GM12878 (cell line): ENCODE results near the gene SPATC1L. TPM values are rescaled to one million over a fixed set of nuclear protein-coding genes. Genes with fewer than 3 reads are reported as not detected.

Experiments used
- ATAC-seq: fragments of 200-7000 bp; cut with Tn5 transposase; 3 replicates; pipeline ENCODE4 v1.9.1; 2020; ENCODE audit warnings: mild to moderate bottlenecking, moderate library complexity
- BruUV-seq: library from RNA; stranded (reverse); fragments of 400-500 nt; replicated peaks from 2 replicates; lab custom pipeline; 2021; lab: Mats Ljungman, UMichigan
- CTCF ChIA-PET: fragments of 300-600 bp; sonication (Branson Sonifier 250); formaldehyde crosslinking; extraction: SDS; loops from one replicate; lab custom pipeline; 2021; ENCODE audit warnings: inconsistent platforms; lab: Yijun Ruan, JAX
- POLR2A ChIA-PET: fragments of 350-600 bp; formaldehyde crosslinking; extraction: SDS; loops from one replicate; lab custom pipeline; 2021; ENCODE audit warnings: inconsistent platforms; lab: Charles Lee
- RAD21 ChIA-PET: fragments of 300-600 bp; sonication (Branson Sonifier 250); formaldehyde crosslinking; loops from one replicate; lab custom pipeline; 2023; ENCODE audit warnings: antibody characterized with exemption; ENCODE audit not compliant: unreplicated experiment; lab: Charles Lee
- SMC1A ChIA-PET: fragments of 300-600 bp; sonication (Branson Sonifier 250); formaldehyde crosslinking; loops from one replicate; lab custom pipeline; 2023; ENCODE audit not compliant: unreplicated experiment, uncharacterized antibody; lab: Charles Lee
- DNase-seq: peaks from one replicate; pipeline ENCODE4 v3.0.0-alpha.2; 2011; ENCODE audit warnings: low read depth, low spot score
- FAIRE-seq: peaks from 3 replicates; lab custom pipeline; 2011; peaks lifted over from hg19 to GRCh38; lab: Jason Lieb, UNC
- H2AFZ ChIP-seq: 2 replicates; pipeline ENCODE4 v1.6.0; 2011; ENCODE audit warnings: low read depth, low read length, control low read depth; ENCODE audit not compliant: control insufficient read depth
- H3K27ac ChIP-seq: 2 replicates; pipeline ENCODE4 v1.5.1; 2011; ENCODE audit warnings: control low read depth; ENCODE audit not compliant: control insufficient read depth, insufficient read depth
- H3K27me3 ChIP-seq, 2 experiments: replicated peaks in 1 of 2; 2 replicates each; pipeline versions ENCODE4 v1.6.0 to v1.6.1; 2011; ENCODE audit warnings: low read length in 1 of 2; ENCODE audit not compliant: control insufficient read depth in 2 of 2, insufficient read depth in 2 of 2
- H3K36me3 ChIP-seq, 2 experiments: 2 replicates each; pipeline ENCODE4 v1.5.1; 2011; ENCODE audit warnings: low read length in 1 of 2; ENCODE audit not compliant: control insufficient read depth in 2 of 2, insufficient read depth in 2 of 2
- H3K4me1 ChIP-seq: 2 replicates; pipeline ENCODE4 v1.6.1; 2011; ENCODE audit warnings: mild to moderate bottlenecking, low read length, moderate library complexity, mixed read lengths; ENCODE audit not compliant: control insufficient read depth, insufficient read depth
- H3K4me2 ChIP-seq: 2 replicates; pipeline ENCODE4 v1.6.0; 2011; ENCODE audit warnings: control low read depth; ENCODE audit not compliant: control insufficient read depth, insufficient read depth
- H3K4me3 ChIP-seq: fragments of 200-600 bp; sonication (generic); 2 replicates; pipeline ENCODE4 v1.5.1; 2016
- H3K79me2 ChIP-seq: 2 replicates; pipeline ENCODE4 v1.6.0; 2011; ENCODE audit warnings: low read length; ENCODE audit not compliant: control insufficient read depth, insufficient read depth
- H3K9ac ChIP-seq: 2 replicates; pipeline ENCODE4 v1.8.0; 2011; ENCODE audit warnings: low read length, control low read depth, mixed read lengths; ENCODE audit not compliant: control insufficient read depth, insufficient read depth
- H3K9me3 ChIP-seq: replicated peaks from 3 replicates; pipeline ENCODE4 v1.5.1; 2011; ENCODE audit warnings: mild to moderate bottlenecking, low read length; ENCODE audit not compliant: control insufficient read depth, insufficient read depth
- H4K20me1 ChIP-seq: 2 replicates; pipeline ENCODE4 v1.6.0; 2011; ENCODE audit not compliant: control insufficient read depth, insufficient read depth
- BRCA1 ChIP-seq: IDR thresholded peaks from 2 replicates; pipeline ENCODE4 v1.6.1; 2011; ENCODE audit warnings: low read depth, low read length, improper control_type of control experiment
- CREM ChIP-seq: IDR thresholded peaks from 2 replicates; pipeline ENCODE4 v1.6.1; 2014; ENCODE audit warnings: antibody characterized with exemption, low read depth
- E2F8 ChIP-seq: fragments of 450-650 bp; IDR thresholded peaks from 2 replicates; pipeline ENCODE4 v1.6.1; 2018; ENCODE audit warnings: mild to moderate bottlenecking, low read depth, moderate library complexity; ENCODE audit not compliant: partially characterized antibody
- HDAC6 ChIP-seq: fragments of 200-600 bp; sonication (generic); IDR thresholded peaks from one replicate; pipeline ENCODE4 v1.8.0; 2017; ENCODE audit warnings: antibody characterized with exemption; ENCODE audit not compliant: unreplicated experiment
- IKZF1 ChIP-seq: fragments of 450-650 bp; conservative IDR thresholded peaks from 2 replicates; pipeline ENCODE4 v1.6.1; 2017; ENCODE audit warnings: antibody characterized with exemption, mild to moderate bottlenecking
- MEF2A ChIP-seq: IDR thresholded peaks from 2 replicates; pipeline ENCODE4 v1.6.1; 2011; ENCODE audit warnings: low read depth, mild to moderate bottlenecking, low read length, moderate library complexity; ENCODE audit not compliant: insufficient read depth
- NR2F1 ChIP-seq: fragments of 450-650 bp; conservative IDR thresholded peaks from 2 replicates; pipeline ENCODE4 v1.6.1; 2017; ENCODE audit warnings: mild to moderate bottlenecking
- PML ChIP-seq: IDR thresholded peaks from 2 replicates; pipeline ENCODE4 v1.6.1; 2012; ENCODE audit warnings: low read length, inconsistent platforms
- POLR2AphosphoS2 ChIP-seq: IDR thresholded peaks from 2 replicates; pipeline ENCODE4 v1.6.1; 2011; ENCODE audit warnings: low read depth, mild to moderate bottlenecking, low read length, improper control_type of control experiment, moderate library complexity
- YY1 ChIP-seq: IDR thresholded peaks from 2 replicates; pipeline ENCODE4 v1.6.1; 2011; ENCODE audit warnings: low read depth, mild to moderate bottlenecking, low read length
- ZNF687 ChIP-seq: fragments of 450-650 bp; IDR thresholded peaks from 2 replicates; pipeline ENCODE4 v1.6.1; 2017; ENCODE audit warnings: mild to moderate bottlenecking, moderate library complexity
- WGBS: methylation state at CpG from one replicate; pipeline ENCODE4 v1.1.6; 2016; ENCODE audit warnings: low lambda C conversion rate; ENCODE audit not compliant: insufficient replicate concordance, insufficient coverage; ENCODE audit errors: missing lambda C conversion rate; 5-methylcytosine and 5-hydroxymethylcytosine counted together
- in situ Hi-C: fragments of 300-500 bp; cut with MboI; formaldehyde crosslinking; loops from 9 replicates; pipeline ENCODE4 v1.14.3; 2018; ENCODE audit warnings: mixed read lengths
- intact Hi-C: fragments of 100-400 bp; cut with micrococcal nuclease; formaldehyde crosslinking; loops from one replicate; pipeline ENCODE4 v1.14.2; 2022; ENCODE audit not compliant: unreplicated experiment
- polyA plus RNA-seq, 11 experiments: library from polyadenylated mRNA; depleted of rRNA in 4 of 11; unstranded in 6 of 11; stranded (reverse) in 5 of 11; fragments of >200 nt; fragmentation: Nextera tagmentation in 4 of 11; fragmentation: Illumina TruSeq in 1 of 11; extraction: Ambion mirVana in 4 of 11; extraction: Trizol in 1 of 11; gene quantifications; 1 replicate in 1 of 11; 2 replicates in 10 of 11; pipeline versions ENCODE4 v1.2.1 to v1.2.3, GENCODE V29; 2011 to 2016; ENCODE audit warnings: inconsistent platforms in 2 of 11, missing spikeins in 2 of 11, low read depth in 1 of 11
- total RNA-seq, 4 experiments: library from RNA; depleted of rRNA in 3 of 4; stranded (reverse); fragments of >200 nt in 3 of 4; fragmentation: Illumina TruSeq in 1 of 4; extraction: Trizol in 1 of 4; gene quantifications; 2 replicates each; pipeline versions ENCODE4 v1.2.1 to v1.2.3, GENCODE V29; 2013 to 2021
- TF ChIP-seq, protein P1 (sequence below): IDR thresholded peaks from 2 replicates; pipeline ENCODE4 v1.6.1; 2012; ENCODE audit warnings: low read depth, low read length, improper control_type of control experiment

The SPATC1L gene
- total and polyA plus RNA-seq, 10 of the 15 experiments (the other 5 are each of a cell fraction or from before 2014, with no cell fraction given) = 1.4 to 16.0 (median 7.0) TPM; not detected in 2

GRCh38 chr21:46128106-46128932 is 55.9 kb downstream of the SPATC1L start:
- H2AFZ ChIP-seq = no peak overlapping the region
- no peaks in the 10 kb centered on the region for H3K79me2 ChIP-seq
- H3K9me3 ChIP-seq = no peaks in the 10 kb centered on the region; the same call in 2 of the 3 replicates
- H3K9ac ChIP-seq = no peak overlapping the region
- no TSS peak for BruUV-seq
- intact Hi-C loops (no loop called here), in situ Hi-C loops (no loop called here)
- H3K4me1 ChIP-seq = no peaks in the 10 kb centered on the region
- ATAC-seq (no peak), FAIRE-seq (no peak), DNase-seq (no peak)
- H3K36me3 ChIP-seq = no peaks in the 10 kb centered on the region
- ChIA-PET CTCF (interaction anchor here (1.0 kb wide), 1 partner anchor 15 kb away, joined by 3 read pairs; no protein-coding TSS in a partner anchor), RAD21 (no interaction called here), POLR2A (no interaction called here), SMC1A (interaction anchor here (0.7 kb wide), 1 partner anchor 61 kb away, joined by 3 read pairs; no protein-coding TSS in a partner anchor)
- H3K4me2 ChIP-seq = no peak overlapping the region
- no peak overlapping the region for H3K4me3 ChIP-seq
- no peaks in the 10 kb centered on the region for H4K20me1 ChIP-seq
- WGBS = 39% methylated on average over 23 of the region's 23 CpGs
- no peaks in the 10 kb centered on the region for H3K27me3 ChIP-seq
- no peak overlapping the region for H3K27ac ChIP-seq
- TF ChIP-seq, protein P1, sequence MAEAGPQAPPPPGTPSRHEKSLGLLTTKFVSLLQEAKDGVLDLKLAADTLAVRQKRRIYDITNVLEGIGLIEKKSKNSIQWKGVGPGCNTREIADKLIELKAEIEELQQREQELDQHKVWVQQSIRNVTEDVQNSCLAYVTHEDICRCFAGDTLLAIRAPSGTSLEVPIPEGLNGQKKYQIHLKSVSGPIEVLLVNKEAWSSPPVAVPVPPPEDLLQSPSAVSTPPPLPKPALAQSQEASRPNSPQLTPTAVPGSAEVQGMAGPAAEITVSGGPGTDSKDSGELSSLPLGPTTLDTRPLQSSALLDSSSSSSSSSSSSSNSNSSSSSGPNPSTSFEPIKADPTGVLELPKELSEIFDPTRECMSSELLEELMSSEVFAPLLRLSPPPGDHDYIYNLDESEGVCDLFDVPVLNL = no peak
- TF ChIP-seq CREM (no peak), POLR2AphosphoS2 (no peak), ZNF687 (no peak), MEF2A (no peak), E2F8 (no peak), IKZF1 (no peak), YY1 (no peak), BRCA1 (no peak), HDAC6 (no peak), PML (no peak), NR2F1 (no peak)
